GM19397 (cell line): ENCODE results near the gene CLCN3.
"Not testable (repeated sequence)": the region's sequence is repeated elsewhere in the genome, so short reads cannot be mapped to it uniquely, and the experiment has no call there.

Source experiments
- ATAC-seq: cut with Tn5 transposase; IDR thresholded peaks from one replicate; pipeline ENCODE4 v1.9.1; 2021; ENCODE audit warnings: mild to moderate bottlenecking, moderate library complexity; ENCODE audit not compliant: unreplicated experiment

CLCN3 gene

GRCh38 chr4:169652535-169652934, 32.2 kb downstream of the CLCN3 start:
- ATAC-seq, result no peak

- no peak for ATAC-seq
Observed at GRCh38 chr4:169655401-169655800, 35.0 kb downstream of the CLCN3 start.

- ATAC-seq, result no peak
Observed at GRCh38 chr4:169657470-169658107, 37.2 kb downstream of the CLCN3 start.

- no peak for ATAC-seq
Observed at GRCh38 chr4:169658196-169658595, 37.8 kb downstream of the CLCN3 start.

- no peak for ATAC-seq
Observed at GRCh38 chr4:169658975-169659715, 38.8 kb downstream of the CLCN3 start.

- peak; percentile 97 for ATAC-seq
Observed at GRCh38 chr4:169659716-169660670, 39.6 kb downstream of the CLCN3 start.

GRCh38 chr4:169660929-169661328, 40.6 kb downstream of the CLCN3 start:
- ATAC-seq, result no peak

GRCh38 chr4:169661761-169662160, 41.4 kb downstream of the CLCN3 start:
- ATAC-seq, result no peak

GRCh38 chr4:169662206-169662605, 41.8 kb downstream of the CLCN3 start:
- ATAC-seq, result no peak

GRCh38 chr4:169663402-169663801, 43.0 kb downstream of the CLCN3 start:
- ATAC-seq, result no peak

GRCh38 chr4:169663831-169664230, 43.5 kb downstream of the CLCN3 start:
- ATAC-seq, result no peak

GRCh38 chr4:169664615-169665014, 44.2 kb downstream of the CLCN3 start:
- no peak for ATAC-seq

GRCh38 chr4:169665046-169665737, 44.8 kb downstream of the CLCN3 start:
- ATAC-seq, result no peak

- no peak for ATAC-seq
Observed at GRCh38 chr4:169668069-169668721, 47.8 kb downstream of the CLCN3 start.

GRCh38 chr4:169675825-169676224, 55.4 kb downstream of the CLCN3 start:
- no peak for ATAC-seq

GRCh38 chr4:169677150-169677748, 56.9 kb downstream of the CLCN3 start:
- ATAC-seq, result no peak

- not testable (repeated sequence) for ATAC-seq
Observed at GRCh38 chr4:169678486-169678885, 58.1 kb downstream of the CLCN3 start.

- not testable (repeated sequence) for ATAC-seq
Observed at GRCh38 chr4:169678951-169679591, 58.7 kb downstream of the CLCN3 start.

GRCh38 chr4:169682372-169683047, 62.1 kb downstream of the CLCN3 start:
- ATAC-seq, result no peak
